ENCODE data around the gene CERS3. TPM values are rescaled to one million over a fixed set of nuclear protein-coding genes. Genes with fewer than 3 reads are reported as not detected.

Gene CERS3
- total and polyA plus RNA-seq, 2 of the 4 experiments (the other 2 are of a cell fraction), result not detected

DNA sequence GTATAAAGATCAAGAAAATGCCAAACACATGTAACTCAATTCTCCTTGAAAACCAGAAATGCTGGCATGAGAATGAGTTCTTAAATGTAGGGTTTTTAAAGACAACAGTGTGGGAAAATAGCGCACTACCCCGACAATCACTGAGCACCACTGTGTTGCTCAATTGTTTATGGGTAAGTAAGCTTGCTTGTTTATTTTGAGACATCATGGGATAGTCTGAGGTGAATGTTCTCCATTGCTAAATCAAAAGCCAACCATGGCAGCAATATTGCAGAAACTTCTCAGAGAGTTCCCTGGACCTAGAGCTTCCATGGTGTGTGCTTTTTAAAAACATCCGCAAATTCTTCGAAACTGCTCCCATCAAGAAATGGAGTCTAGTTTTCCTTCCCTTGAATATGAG, 62.7 kb downstream of the CERS3 start:
- in situ Hi-C loops (cut with MboI; ENCODE audit: low sequenced_read_pairs), result no loop called here
- Histone ChIP-seq H2AK5ac (ENCODE audit: low read depth, low read length) (no peak overlapping the region), H2BK5ac (ENCODE audit: low read depth, low read length, poor library complexity, severe bottlenecking) (no peak overlapping the region), H3K23ac (ENCODE audit: low read depth, low read length) (no peak overlapping the region), H3K27me3 (ENCODE audit: control insufficient read depth, insufficient read depth, low read length) (no peaks in the 10 kb centered on the region), H3K36me3 (ENCODE audit: control insufficient read depth, insufficient read depth, low read length) (no peaks in the 10 kb centered on the region), H4K5ac (ENCODE audit: low read depth, low read length) (no peak overlapping the region), H4K91ac (ENCODE audit: insufficient read depth, low read depth, low read length) (no peak overlapping the region), H2BK15ac (ENCODE audit: low read depth, low read length) (no peak overlapping the region), H3K9me3 (ENCODE audit: control insufficient read depth, insufficient read depth, low read length) (peaks cover 17% of the 10 kb centered on the region), H2BK120ac (ENCODE audit: low read depth, low read length) (no peak overlapping the region), H3K4me2 (ENCODE audit: low read depth, low read length) (no peak overlapping the region), H3K4me1 (ENCODE audit: control insufficient read depth, insufficient read depth, low read length) (no peaks in the 10 kb centered on the region), H3K27ac (ENCODE audit: insufficient read depth, low read length) (no peak overlapping the region), H3K79me1 (ENCODE audit: low read depth in 1 of 2, low read length in 2 of 2) (no peaks in the 10 kb centered on the region), H4K20me1 (ENCODE audit: insufficient read depth, low read length) (no peaks in the 10 kb centered on the region), H4K8ac (ENCODE audit: low read depth in 2 of 2, low read length in 2 of 2) (no peak overlapping the region), H3K9me1 (ENCODE audit: insufficient read depth, low read length) (no peaks in the 10 kb centered on the region), H3K18ac (ENCODE audit: low read depth, low read length) (no peak overlapping the region), H2AFZ (replicated peaks; ENCODE audit: low read length, poor library complexity) (no peak overlapping the region), H2BK20ac (ENCODE audit: low read depth, low read length) (no peak overlapping the region), H3K56ac (ENCODE audit: extremely low read depth, insufficient read depth, low read length) (no peak overlapping the region), H3K4me3 (ENCODE audit: insufficient read depth, low read depth, low read length) (no peak overlapping the region), H2AK9ac (replicated peaks; ENCODE audit: low read depth, low read length, poor library complexity) (no peak overlapping the region), H3K4ac (ENCODE audit: low read depth, low read length) (no peak overlapping the region), H3K14ac (replicated peaks; ENCODE audit: low read depth, low read length) (no peak overlapping the region), H3K9ac (ENCODE audit: low read depth, low read length) (no peak overlapping the region)
- ChIA-PET CTCF (no interaction called here), POLR2A (ENCODE audit: unreplicated experiment) (no interaction called here)
- intact Hi-C loops (cut with micrococcal nuclease), result no loop called here
- dilution Hi-C loops (cut with HindIII; ENCODE audit: low sequenced_read_pairs, unreplicated experiment), result no loop called here
- no CpG with 5 or more reads among the region's 4 CpGs for WGBS, 2 experiments (ENCODE audit: extremely low coverage in 2 of 2, insufficient read length in 1 of 2)
- no peak for DNase-seq
- BruUV-seq (replicated peaks), result no TSS peak
- no peak for TF ChIP-seq POLR2A (IDR thresholded peaks at IDR 0.05; ENCODE audit: low read depth, low read length)
- TF ChIP-seq CEBPB (IDR thresholded peaks at IDR 0.05; ENCODE audit: low read depth, low read length), result no peak
- no peak for TF ChIP-seq MAFK (IDR thresholded peaks at IDR 0.05; ENCODE audit: low read depth, low read length)
- no peak for TF ChIP-seq CHD1 (IDR thresholded peaks at IDR 0.05; ENCODE audit: low read depth, low read length)
- TF ChIP-seq, protein P1, sequence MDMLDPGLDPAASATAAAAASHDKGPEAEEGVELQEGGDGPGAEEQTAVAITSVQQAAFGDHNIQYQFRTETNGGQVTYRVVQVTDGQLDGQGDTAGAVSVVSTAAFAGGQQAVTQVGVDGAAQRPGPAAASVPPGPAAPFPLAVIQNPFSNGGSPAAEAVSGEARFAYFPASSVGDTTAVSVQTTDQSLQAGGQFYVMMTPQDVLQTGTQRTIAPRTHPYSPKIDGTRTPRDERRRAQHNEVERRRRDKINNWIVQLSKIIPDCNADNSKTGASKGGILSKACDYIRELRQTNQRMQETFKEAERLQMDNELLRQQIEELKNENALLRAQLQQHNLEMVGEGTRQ (IDR thresholded peaks at IDR 0.05; ENCODE audit: low read depth, low read length), result no peak
- TF ChIP-seq SMC3 (IDR thresholded peaks at IDR 0.05; ENCODE audit: low read depth, low read length), result no peak
- no peak for ATAC-seq (ENCODE audit: low read depth)
